Activated naive CD8-positive, alpha-beta T cell treated with anti-CD3 and anti-CD28 coated beads, Interleukin-2, amount 10 ng/mL, durations not matched to agents 7 days and 5 days (primary cell): ENCODE data around the gene SLIT1. TPM values are rescaled to one million over a fixed set of nuclear protein-coding genes. Genes with fewer than 3 reads are reported as not detected.

Experiments used
- ATAC-seq: fragments of 150-1000 bp; cut with Tn5 transposase; one replicate; pipeline ENCODE4 v1.10.0; 2021; ENCODE audit warnings: low read depth, moderate library complexity
- POLR2A ChIA-PET: fragments of 350-600 bp; sonication (Branson Sonifier 250); formaldehyde crosslinking; loops from one replicate; lab custom pipeline; 2021; ENCODE audit warnings: antibody characterized with exemption; lab: Charles Lee
- DNase-seq: peaks from one replicate; pipeline ENCODE4 v3.0.0; 2021
- H3K27ac Mint-ChIP-seq: one replicate; pipeline ENCODE4 v1.8.0; 2022; ENCODE audit warnings: mild to moderate bottlenecking, mixed read lengths
- H3K27me3 Mint-ChIP-seq: one replicate; pipeline ENCODE4 v1.8.0; 2022; ENCODE audit warnings: mild to moderate bottlenecking, moderate library complexity, mixed read lengths
- H3K36me3 Mint-ChIP-seq: one replicate; pipeline ENCODE4 v1.8.0; 2021; ENCODE audit warnings: mild to moderate bottlenecking, mixed read lengths
- H3K4me1 Mint-ChIP-seq: one replicate; pipeline ENCODE4 v1.8.0; 2021; ENCODE audit warnings: mixed read lengths
- H3K4me3 Mint-ChIP-seq: one replicate; pipeline ENCODE4 v1.8.0; 2022; ENCODE audit warnings: mild to moderate bottlenecking, moderate library complexity, mixed read lengths
- H3K9me3 Mint-ChIP-seq: one replicate; pipeline ENCODE4 v1.8.0; 2021; ENCODE audit warnings: mixed read lengths
- total RNA-seq, 2 experiments: library from RNA; stranded (reverse); gene quantifications; one replicate each; pipeline ENCODE4 v1.2.3, GENCODE V29; 2021

The SLIT1 gene
- total RNA-seq, 2 experiments from 2014 or later = 0.37 to 0.44 TPM

GRCh38 chr10:97154162-97154561 is 31.6 kb downstream of the SLIT1 start:
- Mint-ChIP-seq H3K27ac (no peak overlapping the region), H3K4me1 (no peaks in the 10 kb centered on the region), H3K36me3 (no peaks in the 10 kb centered on the region), H3K27me3 (peaks cover 2% of the 10 kb centered on the region), H3K4me3 (no peak overlapping the region), H3K9me3 (no peaks in the 10 kb centered on the region)
- POLR2A ChIA-PET = no interaction called here
- ATAC-seq (no peak), DNase-seq (no peak)

DNA sequence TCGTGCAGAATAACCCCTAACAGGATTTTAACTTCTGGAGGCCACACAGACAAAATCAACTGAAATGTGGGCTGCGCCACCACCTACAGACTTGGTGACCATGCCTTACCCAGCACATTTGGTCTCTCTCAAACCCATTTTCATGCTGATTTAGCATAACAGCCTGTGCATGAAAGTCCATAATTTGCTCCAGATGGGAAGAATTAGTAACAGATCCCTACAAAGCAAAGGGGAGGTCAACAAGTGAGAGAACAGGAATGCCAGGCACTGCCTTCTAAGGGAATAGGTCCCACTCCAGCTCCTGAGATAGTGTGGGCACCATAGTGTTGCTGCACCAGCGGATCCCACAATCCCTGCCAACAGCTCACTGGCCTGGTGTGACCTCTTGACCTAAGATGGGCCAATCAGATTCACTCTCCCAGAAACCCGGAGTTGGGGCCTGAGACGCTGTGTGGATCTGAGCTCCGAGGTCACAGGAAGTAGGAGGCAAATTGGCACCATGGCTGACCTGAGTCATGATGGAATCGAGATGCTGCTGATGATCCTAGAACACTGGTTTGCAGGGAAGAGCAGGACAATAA is 32.4 kb downstream of the SLIT1 start:
- Mint-ChIP-seq H3K36me3 (no peaks in the 10 kb centered on the region), H3K27ac (no peak overlapping the region), H3K27me3 (peaks cover 2% of the 10 kb centered on the region), H3K9me3 (no peaks in the 10 kb centered on the region), H3K4me3 (no peak overlapping the region), H3K4me1 (no peaks in the 10 kb centered on the region)
- no peak for ATAC-seq
- no peak for DNase-seq
- POLR2A ChIA-PET = no interaction called here

GRCh38 chr10:97151307-97151914 is 34.3 kb downstream of the SLIT1 start:
- no peak overlapping the region for H3K27ac Mint-ChIP-seq

DNA sequence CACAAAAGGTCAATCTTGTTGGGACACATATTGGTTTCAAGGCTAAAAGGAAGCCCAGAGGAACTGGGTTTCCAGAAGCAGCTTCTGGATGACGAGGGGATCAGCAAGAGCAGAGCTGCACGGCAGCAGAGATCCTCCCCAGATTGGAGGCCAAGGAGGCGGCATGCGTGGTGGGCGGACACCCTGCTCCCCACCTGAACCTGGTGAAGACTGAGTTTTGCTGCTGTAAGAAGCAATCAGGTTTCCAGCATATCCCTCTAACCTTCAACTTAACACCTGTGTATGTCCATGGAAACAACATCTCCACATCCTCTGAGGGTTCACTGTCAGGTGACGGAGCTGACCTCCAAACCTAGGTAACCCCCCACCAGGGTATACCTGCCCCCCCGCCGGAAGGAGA is 35.1 kb downstream of the SLIT1 start:
- no peaks in the 10 kb centered on the region for H3K36me3 Mint-ChIP-seq
- ATAC-seq (no peak), DNase-seq (no peak)
- POLR2A ChIA-PET = interaction anchor here (0.7 kb wide), 1 partner anchor 540 kb away, joined by 3 read pairs; no protein-coding TSS in a partner anchor
- H3K27ac Mint-ChIP-seq = no peak overlapping the region
- H3K9me3 Mint-ChIP-seq = no peaks in the 10 kb centered on the region
- peaks cover 7% of the 10 kb centered on the region for H3K27me3 Mint-ChIP-seq
- H3K4me3 Mint-ChIP-seq = no peak overlapping the region
- no peaks in the 10 kb centered on the region for H3K4me1 Mint-ChIP-seq

More at GRCh38 chr10:97151307-97151914, 34.3 kb downstream of the SLIT1 start:
- Mint-ChIP-seq H3K36me3 (no peaks in the 10 kb centered on the region), H3K4me3 (no peak overlapping the region), H3K4me1 (no peaks in the 10 kb centered on the region), H3K27me3 (peaks cover 5% of the 10 kb centered on the region), H3K9me3 (no peaks in the 10 kb centered on the region)
- ATAC-seq = no peak
- no peak for DNase-seq
- POLR2A ChIA-PET = no interaction called here

GRCh38 chr10:97150013-97150595 is 35.7 kb downstream of the SLIT1 start:
- H3K9me3 Mint-ChIP-seq = no peaks in the 10 kb centered on the region
- no peak for ATAC-seq
- H3K4me1 Mint-ChIP-seq = no peaks in the 10 kb centered on the region
- H3K27ac Mint-ChIP-seq = no peak overlapping the region
- H3K36me3 Mint-ChIP-seq = no peaks in the 10 kb centered on the region
- H3K27me3 Mint-ChIP-seq = peaks cover 5% of the 10 kb centered on the region
- POLR2A ChIA-PET = interaction anchor here (0.7 kb wide), 1 partner anchor 540 kb away, joined by 3 read pairs; no protein-coding TSS in a partner anchor
- DNase-seq = no peak
- H3K4me3 Mint-ChIP-seq = no peak overlapping the region

DNA sequence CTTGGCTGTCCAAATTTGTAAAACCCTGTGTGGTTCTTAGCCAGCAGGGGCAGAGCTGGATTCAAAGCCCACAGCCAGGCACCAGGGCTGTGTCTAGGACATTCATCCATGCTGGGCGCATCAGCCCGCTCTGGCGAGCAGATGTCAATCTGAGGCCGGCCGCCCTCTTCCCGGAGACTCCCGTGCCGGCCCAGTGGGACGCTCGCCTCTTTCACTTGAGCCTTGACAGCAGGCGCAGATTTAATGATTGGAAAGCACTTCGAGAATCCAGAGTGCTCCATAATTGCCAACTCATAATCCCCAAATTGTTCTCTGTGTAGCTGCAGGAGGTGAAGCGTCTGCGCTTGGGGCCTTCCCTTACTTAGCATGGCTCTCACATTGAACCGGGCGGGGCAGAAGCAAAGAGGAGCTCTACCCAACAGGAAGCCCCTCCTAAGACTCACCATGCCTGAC is 36.7 kb downstream of the SLIT1 start:
- Mint-ChIP-seq H3K9me3 (no peaks in the 10 kb centered on the region), H3K4me3 (no peak overlapping the region), H3K27me3 (peaks cover 5% of the 10 kb centered on the region), H3K27ac (no peak overlapping the region), H3K36me3 (no peaks in the 10 kb centered on the region), H3K4me1 (no peaks in the 10 kb centered on the region)
- POLR2A ChIA-PET = no interaction called here
- ATAC-seq (no peak), DNase-seq (no peak)

DNA sequence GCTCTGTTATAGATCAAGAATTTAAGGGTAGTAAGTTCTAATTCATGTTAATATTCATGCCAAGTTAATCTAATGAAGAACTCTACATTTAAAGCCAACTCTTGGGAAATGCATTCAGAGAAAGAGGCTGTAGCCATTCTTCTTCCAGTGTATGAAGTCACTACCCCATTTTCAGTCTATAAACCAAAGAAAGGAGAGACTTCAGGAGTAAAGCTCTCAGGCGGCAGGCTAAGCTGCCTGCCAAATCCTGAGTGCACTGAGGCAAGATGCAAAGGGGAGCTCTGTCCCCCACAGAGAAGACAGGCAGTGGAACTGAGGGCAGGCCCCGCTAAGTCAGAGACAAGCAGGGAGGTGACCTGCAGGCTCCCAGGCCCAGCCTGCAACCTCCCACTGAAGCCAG is 41.5 kb downstream of the SLIT1 start:
- no peaks in the 10 kb centered on the region for H3K9me3 Mint-ChIP-seq
- no peak overlapping the region for H3K27ac Mint-ChIP-seq
- no peaks in the 10 kb centered on the region for H3K36me3 Mint-ChIP-seq
- POLR2A ChIA-PET = no interaction called here
- H3K4me3 Mint-ChIP-seq = no peak overlapping the region
- H3K27me3 Mint-ChIP-seq = peaks cover 12% of the 10 kb centered on the region
- no peak for DNase-seq
- no peaks in the 10 kb centered on the region for H3K4me1 Mint-ChIP-seq
- no peak for ATAC-seq

DNA sequence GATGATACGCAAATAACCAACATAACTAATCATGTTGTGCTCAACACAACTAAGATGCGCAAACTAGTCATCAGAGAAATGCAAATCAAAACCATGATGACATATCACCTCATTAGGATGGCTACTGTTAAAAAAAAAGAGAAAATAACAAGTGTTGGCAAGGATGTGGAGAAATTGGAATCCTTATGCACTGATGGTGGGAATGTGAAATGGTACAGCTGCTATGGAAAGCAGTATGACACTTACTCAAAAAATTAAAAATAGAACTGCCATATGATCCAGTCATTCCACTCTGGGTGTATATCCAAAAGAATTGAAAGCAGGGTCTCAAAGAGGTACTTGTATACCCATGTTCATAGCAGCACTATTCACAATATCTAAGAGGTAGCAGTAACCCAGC is 42.9 kb downstream of the SLIT1 start:
- no peaks in the 10 kb centered on the region for H3K9me3 Mint-ChIP-seq
- no peaks in the 10 kb centered on the region for H3K36me3 Mint-ChIP-seq
- no peak overlapping the region for H3K27ac Mint-ChIP-seq
- H3K27me3 Mint-ChIP-seq = peaks cover 12% of the 10 kb centered on the region
- no peak overlapping the region for H3K4me3 Mint-ChIP-seq
- DNase-seq (no peak), ATAC-seq (no peak)
- H3K4me1 Mint-ChIP-seq = no peaks in the 10 kb centered on the region
- POLR2A ChIA-PET = no interaction called here

DNA sequence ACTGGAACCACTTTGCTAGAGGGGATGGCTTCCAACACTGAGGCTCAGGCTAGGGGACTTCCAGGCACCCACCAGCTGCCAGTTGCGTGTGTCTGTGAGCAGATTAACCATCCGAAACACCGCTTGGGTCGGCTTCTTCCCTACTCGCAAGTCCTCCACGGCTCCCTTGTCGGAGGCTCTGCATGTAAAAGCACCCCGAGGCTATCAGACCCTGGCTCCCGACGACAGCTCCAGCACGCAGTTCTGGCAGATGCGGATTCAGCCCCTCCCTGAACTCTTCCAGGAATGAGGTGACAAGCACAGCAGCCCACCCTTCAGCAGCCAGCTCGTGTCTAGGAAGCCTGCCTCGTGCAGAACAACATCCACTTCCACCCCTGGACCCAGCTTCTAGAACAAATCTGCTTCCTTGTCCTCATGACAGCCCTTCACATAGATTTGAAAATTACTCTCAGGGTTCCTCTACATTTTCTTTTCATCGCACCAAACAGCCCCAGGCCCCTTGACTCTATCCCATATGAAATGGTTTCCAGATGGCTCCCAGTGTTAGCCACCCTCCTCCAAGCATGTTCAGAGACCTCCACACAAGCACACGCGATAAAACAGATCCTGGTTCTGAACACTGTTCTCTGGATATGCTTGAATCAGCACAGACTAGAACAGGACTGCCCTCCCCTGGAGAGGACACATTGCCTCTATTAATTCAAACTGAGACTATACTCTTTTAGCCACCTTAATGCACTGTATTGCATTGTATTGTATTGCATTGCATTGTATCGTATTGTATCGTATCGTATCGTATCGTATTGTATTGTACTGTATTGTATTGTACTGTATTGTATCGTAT is 44.6 kb downstream of the SLIT1 start:
- ATAC-seq (no peak), DNase-seq (no peak)
- POLR2A ChIA-PET = no interaction called here

DNA sequence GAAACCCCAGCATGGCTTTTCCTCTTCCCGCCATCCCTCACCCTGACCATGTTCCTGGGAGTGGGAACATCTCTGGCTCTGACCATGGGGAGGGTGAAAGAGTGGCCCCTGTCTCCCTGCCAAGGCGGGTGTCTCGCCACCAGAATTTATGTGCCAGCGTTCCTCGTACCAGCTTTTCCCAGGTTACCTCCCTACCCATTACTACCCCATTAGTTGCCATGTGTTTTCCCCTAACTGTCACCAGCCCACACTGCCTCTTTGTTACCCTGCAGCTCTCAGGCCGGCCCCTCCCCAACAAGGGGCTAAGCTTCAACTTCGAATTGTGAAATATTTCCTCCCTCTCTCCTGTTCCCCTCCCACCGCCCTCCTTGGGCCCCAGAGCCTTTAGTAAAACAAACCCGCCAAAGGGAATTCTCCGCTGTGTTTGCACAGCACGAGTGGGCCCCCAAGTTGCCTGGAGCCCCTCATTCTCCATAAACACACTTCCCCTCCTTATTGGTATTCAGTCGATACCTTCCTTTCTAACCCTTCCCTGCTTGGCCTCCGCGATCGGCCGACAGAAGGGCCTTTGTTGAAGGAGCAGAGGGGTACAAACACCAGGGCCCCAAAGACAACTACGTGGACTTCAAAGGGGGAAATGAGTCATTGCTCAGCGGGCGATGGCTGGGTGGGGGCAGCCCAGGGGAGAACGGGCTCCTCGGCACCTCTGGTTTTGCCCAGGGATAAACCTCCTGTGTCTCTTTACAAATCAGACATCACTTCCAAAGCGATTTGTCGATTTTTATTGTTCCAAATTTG is 45.5 kb downstream of the SLIT1 start:
- ATAC-seq (no peak), DNase-seq (no peak)
- POLR2A ChIA-PET = no interaction called here
- Mint-ChIP-seq H3K27ac (no peak overlapping the region), H3K9me3 (no peaks in the 10 kb centered on the region), H3K36me3 (no peaks in the 10 kb centered on the region), H3K4me3 (no peak overlapping the region), H3K27me3 (peaks cover 10% of the 10 kb centered on the region), H3K4me1 (no peaks in the 10 kb centered on the region)

More for the DNA sequence above, 44.6 kb downstream of the SLIT1 start:
- H3K4me3 Mint-ChIP-seq = no peak overlapping the region
- H3K4me1 Mint-ChIP-seq = no peaks in the 10 kb centered on the region
- H3K27ac Mint-ChIP-seq = no peak overlapping the region
- H3K27me3 Mint-ChIP-seq = peaks cover 13% of the 10 kb centered on the region
- no peaks in the 10 kb centered on the region for H3K36me3 Mint-ChIP-seq
- H3K9me3 Mint-ChIP-seq = no peaks in the 10 kb centered on the region

- DNase-seq (no peak), ATAC-seq (no peak)
- Mint-ChIP-seq H3K4me1 (no peaks in the 10 kb centered on the region), H3K9me3 (no peaks in the 10 kb centered on the region), H3K27ac (no peak overlapping the region), H3K4me3 (no peak overlapping the region), H3K27me3 (peaks cover 10% of the 10 kb centered on the region), H3K36me3 (no peaks in the 10 kb centered on the region)
- POLR2A ChIA-PET = no interaction called here
Observed at GRCh38 chr10:97139651-97140048, 46.1 kb downstream of the SLIT1 start.

- ATAC-seq = no peak
Observed at GRCh38 chr10:97138846-97139245, 46.9 kb downstream of the SLIT1 start.

GRCh38 chr10:97138174-97138573 is 47.6 kb downstream of the SLIT1 start:
- no peak overlapping the region for H3K27ac Mint-ChIP-seq
- H3K4me1 Mint-ChIP-seq = no peaks in the 10 kb centered on the region
- H3K36me3 Mint-ChIP-seq = no peaks in the 10 kb centered on the region
- POLR2A ChIA-PET = no interaction called here
- DNase-seq = no peak
- H3K27me3 Mint-ChIP-seq = peaks cover 10% of the 10 kb centered on the region
- H3K9me3 Mint-ChIP-seq = no peaks in the 10 kb centered on the region
- no peak overlapping the region for H3K4me3 Mint-ChIP-seq
- no peak for ATAC-seq

More at GRCh38 chr10:97138846-97139245, 46.9 kb downstream of the SLIT1 start:
- Mint-ChIP-seq H3K36me3 (no peaks in the 10 kb centered on the region), H3K4me3 (no peak overlapping the region), H3K27ac (no peak overlapping the region), H3K27me3 (peaks cover 10% of the 10 kb centered on the region), H3K9me3 (no peaks in the 10 kb centered on the region), H3K4me1 (no peaks in the 10 kb centered on the region)
- POLR2A ChIA-PET = no interaction called here
- no peak for DNase-seq
